WTC11 (cell line): Measurements from ENCODE around the gene CCDC12.

ENCODE experiments used
- E2F4 ChIP-seq: sonication (generic); formaldehyde crosslinking; IDR thresholded peaks from 2 replicates; pipeline ENCODE4 v1.8.1; 2022; ENCODE audit warnings: low read depth, mild to moderate bottlenecking, moderate library complexity, missing genetic modification reagents, borderline replicate concordance
- MAX ChIP-seq: sonication (generic); formaldehyde crosslinking; IDR thresholded peaks from 2 replicates; pipeline ENCODE4 v1.8.0; 2022; ENCODE audit warnings: mild to moderate bottlenecking, missing genetic modification reagents
- ZBTB43 ChIP-seq: sonication (generic); formaldehyde crosslinking; IDR thresholded peaks from 2 replicates; pipeline ENCODE4 v1.8.1; 2023; ENCODE audit warnings: mild to moderate bottlenecking, missing genetic modification reagents

GRCh38 chr3:47004369-47005211, 28.0 kb upstream of the CCDC12 start:
- TF ChIP-seq MAX (no peak), ZBTB43 (no peak), E2F4 (CRISPR knock-in tag) (no peak)
